Stimulated activated naive CD8-positive, alpha-beta T cell treated with anti-CD3 and anti-CD28 coated beads, Interleukin-15, amount 100 ng/mL, for 72 hours (primary cell): ENCODE results near the gene PKN1.

Experiments
- ATAC-seq: fragments of 150-1000 bp; cut with Tn5 transposase; 2 replicates; pipeline ENCODE4 v1.10.0; 2021; ENCODE audit warnings: mild to moderate bottlenecking, moderate library complexity
- DNase-seq, 2 donors: peaks; one replicate each; pipeline ENCODE4 v3.0.0; 2021 to 2022
- H3K27ac Mint-ChIP-seq, 2 donors: one replicate each; pipeline ENCODE4 v1.8.0; 2022; ENCODE audit warnings: mild to moderate bottlenecking in 2 of 2, mixed read lengths in 2 of 2, moderate library complexity in 2 of 2
- H3K27me3 Mint-ChIP-seq: one replicate; pipeline ENCODE4 v1.8.0; 2022; ENCODE audit warnings: mixed read lengths
- H3K4me1 Mint-ChIP-seq: one replicate; pipeline ENCODE4 v1.8.0; 2022; ENCODE audit warnings: mild to moderate bottlenecking, mixed read lengths
- H3K4me3 Mint-ChIP-seq, 2 donors: one replicate each; pipeline ENCODE4 v1.8.0; 2022; ENCODE audit warnings: mild to moderate bottlenecking in 2 of 2, mixed read lengths in 2 of 2, moderate library complexity in 1 of 2
- H3K9me3 Mint-ChIP-seq, 2 donors: one replicate each; pipeline ENCODE4 v1.8.0; 2022; ENCODE audit warnings: mixed read lengths in 2 of 2

The PKN1 gene

GRCh38 chr19:14477418-14478112 is 44.5 kb downstream of the PKN1 start:
- no peak for DNase-seq
- peaks cover 29% of the 10 kb centered on the region for H3K27me3 Mint-ChIP-seq

DNA sequence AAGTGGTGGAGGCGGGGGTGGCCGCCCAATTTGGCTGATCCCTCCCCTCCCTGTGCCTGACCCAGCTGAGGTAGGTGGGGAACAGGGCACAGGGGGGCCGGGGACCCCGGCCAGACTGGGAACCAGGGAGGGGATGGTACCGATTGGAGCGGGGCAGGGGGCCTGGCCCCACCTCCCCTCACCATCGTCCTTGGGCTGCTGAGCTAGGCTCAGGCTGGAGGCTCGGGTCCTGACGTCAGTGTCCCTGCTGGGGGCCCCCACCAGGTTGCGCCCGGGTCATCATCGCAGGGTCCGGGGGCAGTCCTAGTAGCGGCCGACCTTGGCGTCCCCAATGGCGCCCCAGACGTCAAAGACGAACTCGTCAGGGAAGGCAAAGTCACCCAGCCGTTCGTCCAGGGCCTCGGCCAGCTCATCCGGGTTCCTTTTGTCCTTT is 45.0 kb downstream of the PKN1 start:
- Mint-ChIP-seq H3K4me1 (peaks cover 41% of the 10 kb centered on the region), H3K4me3 (no peak overlapping the region), H3K27me3 (peaks cover 23% of the 10 kb centered on the region), H3K9me3 (no peaks in the 10 kb centered on the region), H3K27ac (no peak overlapping the region)
- ATAC-seq: no peak
- DNase-seq: no peak

More at GRCh38 chr19:14477418-14478112, 44.5 kb downstream of the PKN1 start:
- no peak overlapping the region for H3K27ac Mint-ChIP-seq
- H3K4me3 Mint-ChIP-seq: no peak overlapping the region
- no peaks in the 10 kb centered on the region for H3K9me3 Mint-ChIP-seq
- H3K4me1 Mint-ChIP-seq: peaks cover 47% of the 10 kb centered on the region
- ATAC-seq: no peak

- peaks cover 34% of the 10 kb centered on the region for H3K4me1 Mint-ChIP-seq
- DNase-seq (no peak), ATAC-seq (no peak)
- no peak overlapping the region for H3K4me3 Mint-ChIP-seq
- no peak overlapping the region for H3K27ac Mint-ChIP-seq
- H3K9me3 Mint-ChIP-seq: no peaks in the 10 kb centered on the region
- H3K27me3 Mint-ChIP-seq: peaks cover 12% of the 10 kb centered on the region
Observed at GRCh38 chr19:14479309-14479974, 46.3 kb downstream of the PKN1 start.

DNA sequence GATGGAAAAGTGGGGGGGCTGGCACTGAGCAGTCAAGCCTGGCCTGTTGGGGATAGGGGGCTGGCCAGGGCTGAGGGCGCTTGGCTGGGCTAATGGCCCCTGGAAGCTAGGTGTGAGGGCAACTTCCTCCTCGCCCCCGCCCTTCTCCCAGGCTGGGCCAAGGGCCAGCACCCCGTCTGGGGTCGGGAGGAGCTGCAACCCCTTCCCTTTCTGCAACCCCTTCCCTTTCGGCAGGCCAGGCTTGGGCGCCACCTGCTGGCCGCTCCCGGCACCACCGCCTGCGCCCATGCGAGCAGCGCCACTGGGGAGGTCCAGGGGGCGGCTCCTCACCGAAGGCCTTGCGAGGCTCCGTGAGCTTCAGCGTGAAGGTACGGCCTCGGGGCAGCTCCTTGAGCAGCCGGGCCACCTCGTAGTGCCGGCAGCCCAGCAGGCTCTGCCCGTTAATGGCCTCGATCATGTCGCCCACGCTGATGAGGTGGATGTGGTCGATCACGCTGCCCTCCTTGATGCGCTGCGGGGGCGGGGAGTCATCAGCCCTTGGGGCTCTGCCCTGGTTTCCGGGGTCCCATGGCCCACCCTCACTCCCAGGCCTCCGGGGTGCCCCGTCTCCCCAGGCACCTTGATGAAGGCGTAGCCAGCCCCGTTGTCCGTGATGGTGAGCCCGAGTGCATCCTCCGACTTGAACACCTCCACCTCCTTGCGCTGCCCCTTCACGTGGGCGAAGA is 47.0 kb downstream of the PKN1 start:
- H3K4me3 Mint-ChIP-seq: no peak overlapping the region
- peak; percentile 73 to 79 for DNase-seq
- ATAC-seq: peak; percentile 61
- peaks cover 5% of the 10 kb centered on the region for H3K27me3 Mint-ChIP-seq
- no peaks in the 10 kb centered on the region for H3K9me3 Mint-ChIP-seq
- no peak overlapping the region for H3K27ac Mint-ChIP-seq
- peaks cover 27% of the 10 kb centered on the region for H3K4me1 Mint-ChIP-seq

DNA sequence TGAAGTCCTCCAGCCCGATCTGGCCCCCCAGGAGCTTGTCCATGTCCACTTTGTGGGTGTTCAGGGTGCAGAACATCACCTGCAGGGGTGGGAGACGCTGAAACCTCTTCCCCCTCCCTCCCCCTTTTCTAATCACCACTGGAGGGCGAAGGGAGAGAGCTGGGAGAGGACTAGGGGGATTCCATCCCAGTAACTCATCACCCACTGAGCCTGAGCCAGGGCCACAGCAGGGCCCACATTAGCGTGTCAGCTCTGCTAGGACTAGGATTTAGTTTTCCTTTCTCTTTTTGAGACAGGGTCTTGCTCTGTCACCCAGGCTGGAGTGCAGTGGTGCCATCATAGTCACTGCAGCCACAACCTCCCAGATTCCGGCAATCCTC is 47.6 kb downstream of the PKN1 start:
- Mint-ChIP-seq H3K4me1 (peaks cover 21% of the 10 kb centered on the region), H3K9me3 (no peaks in the 10 kb centered on the region), H3K27ac (no peak overlapping the region), H3K4me3 (no peak overlapping the region), H3K27me3 (no peaks in the 10 kb centered on the region)
- ATAC-seq: no peak
- no peak for DNase-seq

- no peak for DNase-seq
- Mint-ChIP-seq H3K27me3 (no peaks in the 10 kb centered on the region), H3K27ac (no peak overlapping the region), H3K9me3 (no peaks in the 10 kb centered on the region), H3K4me1 (peaks cover 22% of the 10 kb centered on the region), H3K4me3 (no peak overlapping the region)
- no peak for ATAC-seq
Observed at GRCh38 chr19:14482172-14482941, 49.3 kb downstream of the PKN1 start.

DNA sequence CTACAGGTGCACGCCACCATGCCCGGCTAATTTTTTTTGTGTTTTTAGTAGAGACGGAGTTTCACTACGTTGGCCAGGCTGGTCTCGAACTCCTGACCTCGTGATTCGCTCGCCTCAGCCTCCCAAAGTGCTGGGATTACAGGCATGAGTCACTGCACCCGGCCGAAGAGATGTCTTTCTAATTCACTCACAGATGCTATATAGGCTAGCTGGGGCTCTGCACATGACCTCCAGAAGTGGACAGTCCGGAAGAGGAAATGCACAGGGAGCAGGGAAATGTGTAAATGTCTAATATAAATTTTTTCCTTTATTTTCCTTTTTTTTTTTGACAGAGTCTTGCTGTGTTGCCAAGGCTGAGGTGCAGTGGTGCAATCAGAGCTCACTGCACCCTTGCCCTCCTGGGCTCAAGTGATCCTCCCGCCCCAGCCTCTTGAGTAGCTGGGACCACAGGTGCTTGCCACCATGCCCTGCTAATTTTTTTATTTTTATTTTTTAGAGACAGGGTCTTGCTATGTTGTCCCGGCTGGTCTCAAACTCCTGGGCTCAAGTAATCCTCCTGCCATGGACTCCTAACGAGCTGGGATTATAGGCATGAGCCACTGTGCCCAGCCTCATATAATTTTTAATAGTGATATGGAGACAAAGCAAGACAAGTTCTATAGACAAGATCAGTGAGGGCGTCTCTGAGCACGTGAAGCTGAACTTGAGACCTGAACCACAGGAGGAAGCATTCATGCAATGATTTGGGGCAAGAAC is 54.4 kb downstream of the PKN1 start:
- no peaks in the 10 kb centered on the region for H3K9me3 Mint-ChIP-seq
- DNase-seq (no peak), ATAC-seq (no peak)
- H3K4me3 Mint-ChIP-seq: no peak overlapping the region
- H3K4me1 Mint-ChIP-seq: peaks cover 13% of the 10 kb centered on the region
- no peak overlapping the region for H3K27ac Mint-ChIP-seq
- H3K27me3 Mint-ChIP-seq: no peaks in the 10 kb centered on the region

DNA sequence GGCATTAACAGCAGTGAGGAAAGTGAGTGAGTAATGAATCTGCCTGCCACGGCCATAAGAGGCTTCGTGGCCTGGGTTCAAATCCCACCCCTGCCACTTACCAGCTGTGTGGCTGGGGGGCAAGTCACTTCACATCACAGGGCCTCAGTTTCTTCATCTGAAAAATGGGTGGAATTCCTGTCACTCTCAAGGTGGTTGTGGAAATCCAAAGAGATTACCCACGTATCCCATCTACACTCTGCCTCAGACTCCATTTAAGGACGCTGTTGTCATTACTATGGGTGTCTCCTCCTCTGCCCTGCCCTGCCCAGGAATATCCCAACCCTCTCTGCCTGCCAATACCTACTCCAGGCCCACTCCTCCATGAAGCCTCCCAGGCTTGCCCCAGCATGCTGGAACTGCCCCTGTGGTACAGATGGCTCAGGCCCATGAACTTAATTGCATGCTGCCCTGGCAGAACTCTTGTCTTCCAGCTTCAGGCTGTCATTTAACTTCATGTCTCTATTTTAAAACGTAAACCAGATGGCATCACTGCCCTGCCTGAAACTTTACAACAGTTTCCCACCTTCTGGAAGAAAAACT is 59.7 kb downstream of the PKN1 start:
- Mint-ChIP-seq H3K9me3 (no peaks in the 10 kb centered on the region), H3K4me1 (peaks cover 28% of the 10 kb centered on the region), H3K4me3 (no peak overlapping the region), H3K27me3 (peaks cover 6% of the 10 kb centered on the region), H3K27ac (no peak overlapping the region)
- ATAC-seq (no peak), DNase-seq (no peak)

DNA sequence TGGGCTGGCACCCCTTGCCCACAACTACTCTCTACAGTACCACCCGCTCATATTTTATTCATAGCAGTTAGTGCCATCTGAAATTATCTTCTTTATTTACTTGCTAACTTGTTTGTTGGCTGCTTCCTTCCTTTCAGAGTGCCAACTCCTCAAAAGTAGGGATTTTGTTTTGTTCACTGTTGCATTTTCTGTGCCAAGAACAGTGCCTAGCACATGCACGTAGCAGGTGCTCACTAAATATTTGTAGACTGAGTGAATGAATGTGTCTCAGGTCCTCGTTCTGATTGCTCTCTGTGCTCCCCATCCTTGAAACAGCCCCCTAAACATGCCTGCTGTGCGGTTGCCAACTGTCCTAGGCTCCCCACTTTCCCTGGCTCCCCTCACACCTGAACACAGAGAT is 61.3 kb downstream of the PKN1 start:
- Mint-ChIP-seq H3K27ac (no peak overlapping the region), H3K4me3 (peak overlapping the region; percentile 80 to 83), H3K9me3 (no peaks in the 10 kb centered on the region), H3K27me3 (peaks cover 7% of the 10 kb centered on the region), H3K4me1 (peaks cover 28% of the 10 kb centered on the region)
- DNase-seq: no peak
- no peak for ATAC-seq

DNA sequence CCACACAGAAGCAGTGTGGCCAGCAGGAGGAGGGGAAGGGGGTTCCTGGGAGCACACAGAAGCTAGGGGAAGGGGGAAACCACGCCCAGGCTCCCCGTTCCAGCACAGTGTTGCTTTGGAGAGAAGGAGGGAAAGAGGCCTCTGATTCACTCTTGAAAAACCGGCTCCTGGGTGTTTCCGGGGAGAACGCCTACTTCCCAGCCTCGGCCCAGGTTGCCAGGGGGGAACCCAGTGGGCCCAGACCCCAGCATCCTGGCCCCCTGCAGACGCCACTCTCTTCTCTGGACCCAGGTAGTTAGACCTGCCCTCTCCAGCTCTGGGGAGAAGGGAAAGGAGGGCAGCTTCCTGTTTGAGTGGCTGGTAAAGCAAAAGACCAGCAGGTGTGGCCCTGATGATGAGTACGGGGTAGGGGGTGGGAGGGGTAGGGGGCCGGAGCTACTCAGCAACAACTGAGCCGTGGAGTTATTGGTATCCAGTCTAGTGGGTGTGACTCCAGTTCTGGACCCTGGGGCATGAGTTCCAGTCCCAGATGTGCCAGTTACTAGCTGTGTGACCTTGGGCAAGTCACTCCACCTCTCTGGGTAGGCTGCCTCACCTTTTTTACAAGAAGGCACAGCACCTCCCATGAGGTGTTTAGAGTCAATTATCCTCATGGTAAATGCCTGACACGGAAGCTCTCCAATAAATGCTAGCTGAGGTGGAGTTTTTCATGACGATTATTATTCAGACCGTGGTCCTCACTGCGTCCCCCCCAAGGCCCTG is 62.0 kb downstream of the PKN1 start:
- DNase-seq (no peak), ATAC-seq (no peak)
- no peaks in the 10 kb centered on the region for H3K9me3 Mint-ChIP-seq
- peak overlapping the region; percentile 80 to 83 for H3K4me3 Mint-ChIP-seq
- peaks cover 7% of the 10 kb centered on the region for H3K27me3 Mint-ChIP-seq
- peaks cover 28% of the 10 kb centered on the region for H3K4me1 Mint-ChIP-seq
- peak overlapping the region in 1 of 2 donors; percentile 74 for H3K27ac Mint-ChIP-seq

DNA sequence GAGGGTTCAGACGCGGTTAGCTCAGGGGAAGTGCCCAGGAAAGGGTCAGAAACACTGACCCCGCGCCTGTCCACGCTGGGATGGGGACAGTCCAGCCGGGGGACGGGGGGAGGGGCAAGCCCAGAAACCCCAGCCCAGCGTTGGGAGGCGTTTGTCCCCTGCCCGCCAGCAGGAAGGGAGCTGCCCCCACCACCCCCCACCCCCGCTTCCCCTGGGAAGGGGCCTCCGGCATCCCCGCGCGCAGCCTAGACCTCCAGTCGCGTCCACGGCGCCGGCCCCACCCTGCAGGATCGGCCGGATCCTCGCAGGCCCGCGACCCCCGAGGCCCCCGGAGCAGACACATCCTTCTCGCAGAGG is 62.5 kb downstream of the PKN1 start:
- H3K4me3 Mint-ChIP-seq: peak overlapping the region; percentile 80 to 83
- peak overlapping the region in 1 of 2 donors; percentile 74 for H3K27ac Mint-ChIP-seq
- no peaks in the 10 kb centered on the region for H3K9me3 Mint-ChIP-seq
- peaks cover 7% of the 10 kb centered on the region for H3K27me3 Mint-ChIP-seq
- peaks cover 28% of the 10 kb centered on the region for H3K4me1 Mint-ChIP-seq
- DNase-seq: no peak
- no peak for ATAC-seq

- DNase-seq (peak; percentile 83 to 84), ATAC-seq (peak; percentile 95)
- Mint-ChIP-seq H3K27me3 (peaks cover 7% of the 10 kb centered on the region), H3K4me1 (peaks cover 28% of the 10 kb centered on the region), H3K27ac (peak within 1 kb of the TSS; percentile 74 to 89), H3K4me3 (peak within 1 kb of the TSS; percentile 80 to 83), H3K9me3 (no peaks in the 10 kb centered on the region)
Observed at GRCh38 chr19:14496029-14496833, 63.1 kb downstream of the PKN1 start, which contains the start of gene GIPC1. Gene GIPC1, minus strand, starts transcription at chr19:14496127. Its CDS starts 13,151 bp downstream, at chr19:14482976.

DNA sequence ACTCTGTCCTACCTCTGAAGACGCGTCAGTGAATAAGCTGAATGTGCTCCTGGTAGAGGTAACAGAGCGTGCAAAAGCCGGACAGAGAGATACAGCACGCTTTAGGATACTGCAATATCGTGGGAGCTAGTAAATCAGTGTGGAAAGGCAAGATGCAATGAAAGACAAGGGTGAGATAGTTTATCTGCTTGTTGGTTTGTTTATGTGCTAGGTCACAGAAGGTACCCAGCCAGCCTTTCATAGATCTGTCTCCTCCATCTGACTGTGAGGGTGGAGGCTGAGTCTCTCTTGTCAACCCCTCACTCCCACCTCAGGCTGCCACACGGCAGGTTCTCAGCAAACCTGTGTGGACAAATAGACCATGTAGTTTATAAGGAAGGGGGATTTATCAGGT is 63.7 kb downstream of the PKN1 start:
- no peaks in the 10 kb centered on the region for H3K9me3 Mint-ChIP-seq
- DNase-seq (no peak), ATAC-seq (no peak)
- H3K4me1 Mint-ChIP-seq: peaks cover 28% of the 10 kb centered on the region
- peaks cover 7% of the 10 kb centered on the region for H3K27me3 Mint-ChIP-seq
- peak overlapping the region; percentile 80 to 83 for H3K4me3 Mint-ChIP-seq
- H3K27ac Mint-ChIP-seq: peak overlapping the region in 1 of 2 donors; percentile 69
